ENCODE results near the gene UBE2O.

Gene UBE2O

GRCh38 chr17:76477576-76477975 lies 24.6 kb upstream of the UBE2O start:
- DNase-seq (ENCODE audit: low read depth) = no peak
- TF ChIP-seq CTCF (IDR thresholded peaks at IDR 0.05; ENCODE audit: low read length, missing control alignments) = no peak
- no peak overlapping the region for H3K4me3 ChIP-seq (replicated peaks; ENCODE audit: low read depth, low read length)

- H3K4me3 ChIP-seq (replicated peaks; ENCODE audit: low read depth, low read length) = no peak overlapping the region
- no peak for TF ChIP-seq CTCF (IDR thresholded peaks at IDR 0.05; ENCODE audit: low read length, missing control alignments)
- DNase-seq (ENCODE audit: low read depth) = no peak
Measured at GRCh38 chr17:76476736-76477135, 23.8 kb upstream of the UBE2O start.

GRCh38 chr17:76475302-76475701 lies 22.4 kb upstream of the UBE2O start:
- no peak overlapping the region for H3K4me3 ChIP-seq (replicated peaks; ENCODE audit: low read depth, low read length)
- TF ChIP-seq CTCF (IDR thresholded peaks at IDR 0.05; ENCODE audit: low read length, missing control alignments) = no peak
- no peak for DNase-seq (ENCODE audit: low read depth)

GRCh38 chr17:76474894-76475293 lies 21.9 kb upstream of the UBE2O start:
- TF ChIP-seq CTCF (IDR thresholded peaks at IDR 0.05; ENCODE audit: low read length, missing control alignments) = no peak
- no peak for DNase-seq (ENCODE audit: low read depth)
- no peak overlapping the region for H3K4me3 ChIP-seq (replicated peaks; ENCODE audit: low read depth, low read length)

- no peak for TF ChIP-seq CTCF (IDR thresholded peaks at IDR 0.05; ENCODE audit: low read length, missing control alignments)
- no peak overlapping the region for H3K4me3 ChIP-seq (replicated peaks; ENCODE audit: low read depth, low read length)
- DNase-seq (ENCODE audit: low read depth) = no peak
Measured at GRCh38 chr17:76474238-76474637, 21.3 kb upstream of the UBE2O start.

- no peak for DNase-seq (ENCODE audit: low read depth)
- TF ChIP-seq CTCF (IDR thresholded peaks at IDR 0.05; ENCODE audit: low read length, missing control alignments) = peak; percentile 18
- H3K4me3 ChIP-seq (replicated peaks; ENCODE audit: low read depth, low read length) = no peak overlapping the region
Measured at GRCh38 chr17:76473541-76473985, 20.6 kb upstream of the UBE2O start.

GRCh38 chr17:76472726-76473125 lies 19.8 kb upstream of the UBE2O start:
- TF ChIP-seq CTCF (IDR thresholded peaks at IDR 0.05; ENCODE audit: low read length, missing control alignments) = no peak
- DNase-seq (ENCODE audit: low read depth) = no peak
- H3K4me3 ChIP-seq (replicated peaks; ENCODE audit: low read depth, low read length) = no peak overlapping the region

Data from fibroblast of pulmonary artery (primary cell).